Measurements from ENCODE around the gene ATF7IP2. TPM values are rescaled to one million over a fixed set of nuclear protein-coding genes. Genes with fewer than 3 reads are reported as not detected.

ATF7IP2 gene
- total and polyA plus RNA-seq, 8 donors, result 8.5 to 14.3 (median 12.8) TPM

DNA sequence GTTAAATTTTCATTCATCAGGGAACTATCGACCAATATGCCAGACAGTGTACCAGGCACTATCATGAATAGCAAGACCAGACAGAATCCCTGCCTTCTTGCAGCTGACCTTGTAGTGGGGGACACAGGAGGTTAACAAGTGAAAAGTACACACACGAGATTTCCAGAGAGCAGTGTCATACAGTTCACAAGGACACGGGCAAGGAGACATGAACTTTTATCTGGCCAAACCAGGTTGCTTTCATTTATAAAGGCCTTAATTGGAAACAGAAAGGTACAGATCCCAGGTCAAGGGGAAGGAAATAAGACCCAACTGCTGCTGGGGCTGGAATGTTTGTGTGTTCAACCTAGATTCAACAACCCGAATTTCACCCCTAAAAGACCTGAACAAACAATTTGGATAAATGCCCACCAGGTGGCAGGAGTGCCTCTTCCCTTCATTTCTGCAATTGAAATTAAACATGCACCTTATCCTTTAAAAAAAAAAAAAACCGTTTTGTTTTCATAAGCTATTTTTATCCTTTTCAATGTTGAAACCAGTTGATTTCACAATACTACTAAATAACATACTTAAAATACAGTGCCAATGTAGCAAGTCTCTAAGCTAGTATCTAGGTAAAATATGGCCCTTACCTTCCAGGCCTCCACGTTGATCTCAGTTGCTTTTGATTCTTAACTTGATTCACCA lies 128.7 kb downstream of the ATF7IP2 start:
- DNase-seq, result peak in 2 of 4 donors; percentile 26 to 67
- Histone ChIP-seq H3K9me3 (no peaks in the 10 kb centered on the region), H3K36me3 (peaks cover 0 to 3% of the 10 kb centered on the region in 2 donors), H3K27ac (peak overlapping the region in 1 of 2 donors; percentile 21), H3K4me3 (no peak overlapping the region), H3K4me1 (peaks cover 6 to 11% of the 10 kb centered on the region in 2 donors), H3K27me3 (no peaks in the 10 kb centered on the region)
- peak; percentile 76 for ATAC-seq
- intact Hi-C loops (cut with DNase I), result no loop called here
- TF ChIP-seq, protein P1, sequence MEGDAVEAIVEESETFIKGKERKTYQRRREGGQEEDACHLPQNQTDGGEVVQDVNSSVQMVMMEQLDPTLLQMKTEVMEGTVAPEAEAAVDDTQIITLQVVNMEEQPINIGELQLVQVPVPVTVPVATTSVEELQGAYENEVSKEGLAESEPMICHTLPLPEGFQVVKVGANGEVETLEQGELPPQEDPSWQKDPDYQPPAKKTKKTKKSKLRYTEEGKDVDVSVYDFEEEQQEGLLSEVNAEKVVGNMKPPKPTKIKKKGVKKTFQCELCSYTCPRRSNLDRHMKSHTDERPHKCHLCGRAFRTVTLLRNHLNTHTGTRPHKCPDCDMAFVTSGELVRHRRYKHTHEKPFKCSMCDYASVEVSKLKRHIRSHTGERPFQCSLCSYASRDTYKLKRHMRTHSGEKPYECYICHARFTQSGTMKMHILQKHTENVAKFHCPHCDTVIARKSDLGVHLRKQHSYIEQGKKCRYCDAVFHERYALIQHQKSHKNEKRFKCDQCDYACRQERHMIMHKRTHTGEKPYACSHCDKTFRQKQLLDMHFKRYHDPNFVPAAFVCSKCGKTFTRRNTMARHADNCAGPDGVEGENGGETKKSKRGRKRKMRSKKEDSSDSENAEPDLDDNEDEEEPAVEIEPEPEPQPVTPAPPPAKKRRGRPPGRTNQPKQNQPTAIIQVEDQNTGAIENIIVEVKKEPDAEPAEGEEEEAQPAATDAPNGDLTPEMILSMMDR (IDR thresholded peaks at IDR 0.05), result peak; percentile 37 to 44

DNA sequence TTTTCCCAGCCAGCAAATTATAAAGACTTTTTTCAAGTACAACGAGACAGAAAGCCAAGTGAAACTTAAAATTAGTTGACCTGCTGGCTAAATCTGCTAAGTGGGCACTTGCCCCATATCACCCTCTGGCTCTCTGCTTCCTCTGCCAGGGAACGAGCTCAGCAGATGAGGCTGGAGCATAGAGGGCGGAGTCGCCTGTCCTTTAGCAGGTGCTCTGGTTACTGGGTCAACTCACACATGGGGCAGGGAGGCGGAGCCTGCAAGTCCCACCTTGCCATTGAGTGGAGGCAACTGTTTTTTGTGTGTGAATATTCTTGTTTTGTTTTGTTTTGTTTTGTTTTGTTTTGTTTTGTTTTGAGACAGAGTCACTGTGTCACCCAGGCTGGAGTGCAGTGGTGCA lies 132.0 kb downstream of the ATF7IP2 start:
- H3K4me3 ChIP-seq, result no peak overlapping the region
- DNase-seq, result no peak
- ATAC-seq, result no peak
- no peaks in the 10 kb centered on the region for H3K27me3 ChIP-seq
- H3K27ac ChIP-seq, result no peak overlapping the region
- TF ChIP-seq, protein P1 (IDR thresholded peaks at IDR 0.05), result no peak
- peaks cover 6 to 22% of the 10 kb centered on the region in 2 donors for H3K4me1 ChIP-seq
- intact Hi-C loops (cut with DNase I), result no loop called here
- H3K36me3 ChIP-seq, result peaks cover 0 to 3% of the 10 kb centered on the region in 2 donors
- H3K9me3 ChIP-seq, result no peaks in the 10 kb centered on the region

DNA sequence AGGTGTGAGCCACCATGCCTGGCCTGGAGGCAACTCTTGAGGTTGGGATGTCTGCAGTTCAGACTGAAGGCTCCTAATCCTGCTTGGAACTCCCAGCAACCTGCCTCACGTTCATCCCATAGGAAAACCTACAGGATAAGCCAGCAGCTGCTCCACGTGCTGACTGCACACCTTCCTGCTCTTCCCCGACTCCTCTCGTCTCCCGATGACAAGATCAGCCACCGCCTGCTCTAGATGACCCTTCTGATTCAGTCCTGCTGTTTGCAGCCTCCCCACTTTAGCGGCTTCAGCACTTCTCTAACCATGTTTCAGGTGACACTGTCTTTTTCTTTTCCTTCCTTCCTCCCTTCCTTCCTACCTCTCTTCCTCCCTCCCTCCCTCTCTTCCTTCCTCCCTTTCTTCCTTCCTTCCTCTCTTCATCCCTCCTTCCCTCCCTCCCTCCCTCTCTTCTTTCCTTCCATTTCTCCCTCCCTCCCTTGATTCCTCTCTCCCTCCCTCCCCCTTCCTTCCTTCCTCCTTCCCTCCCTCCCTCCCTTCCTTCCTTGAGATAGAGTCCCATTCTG lies 132.7 kb downstream of the ATF7IP2 start:
- intact Hi-C loops (cut with DNase I), result no loop called here
- no peaks in the 10 kb centered on the region for H3K27me3 ChIP-seq

DNA sequence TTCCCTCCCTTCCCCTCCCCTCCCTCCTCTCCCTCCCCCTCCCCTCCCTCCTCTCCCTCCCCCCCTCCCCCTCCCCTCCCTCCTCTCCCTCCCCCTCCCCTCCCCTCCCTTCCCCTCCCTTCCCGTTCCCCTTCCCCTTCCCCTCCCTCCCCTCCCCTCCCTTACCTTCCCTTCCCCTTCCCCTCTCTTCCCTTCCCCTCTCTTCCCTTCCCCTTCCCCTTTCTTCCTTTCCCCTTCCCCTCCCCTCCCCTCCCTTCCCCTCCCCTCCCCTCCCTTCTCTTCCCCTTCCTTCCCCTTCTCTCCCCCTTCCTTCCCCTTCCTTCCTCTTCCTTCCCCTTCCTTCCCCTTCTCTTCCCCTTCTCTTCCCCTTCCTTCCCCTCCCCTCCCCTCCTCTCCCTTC lies 133.4 kb downstream of the ATF7IP2 start:
- H3K4me3 ChIP-seq, result no peak overlapping the region
- no peaks in the 10 kb centered on the region for H3K27me3 ChIP-seq
- DNase-seq (no peak), ATAC-seq (no peak)
- intact Hi-C loops (cut with DNase I), result no loop called here
- peaks cover 6 to 22% of the 10 kb centered on the region in 2 donors for H3K4me1 ChIP-seq
- H3K9me3 ChIP-seq, result no peaks in the 10 kb centered on the region
- H3K36me3 ChIP-seq, result peaks cover 0 to 12% of the 10 kb centered on the region in 2 donors
- TF ChIP-seq, protein P1 (IDR thresholded peaks at IDR 0.05), result no peak
- H3K27ac ChIP-seq, result no peak overlapping the region

More for the DNA sequence above, 132.7 kb downstream of the ATF7IP2 start:
- H3K4me3 ChIP-seq, result no peak overlapping the region
- H3K36me3 ChIP-seq, result peaks cover 0 to 5% of the 10 kb centered on the region in 2 donors
- ATAC-seq (no peak), DNase-seq (no peak)
- TF ChIP-seq, protein P1 (IDR thresholded peaks at IDR 0.05), result no peak
- no peak overlapping the region for H3K27ac ChIP-seq
- peaks cover 6 to 22% of the 10 kb centered on the region in 2 donors for H3K4me1 ChIP-seq
- H3K9me3 ChIP-seq, result no peaks in the 10 kb centered on the region

Data from left lung (tissue), 10 donors.